Transverse colon (tissue), 4 donors: ENCODE results near the gene CREB5. TPM values are rescaled to one million over a fixed set of nuclear protein-coding genes. Genes with fewer than 3 reads are reported as not detected.

Experiments
- DNase-seq: peaks from one replicate; pipeline ENCODE4 v3.0.0-alpha.2; 2019
- H3K27ac ChIP-seq, 4 donors: fragments of 200-600 bp; sonication (generic); 2 replicates each; pipeline ENCODE4 v1.5.1; 2016 to 2018; ENCODE audit warnings: inconsistent platforms in 4 of 4
- H3K27me3 ChIP-seq: fragments of 200-600 bp; sonication (generic); 2 replicates; pipeline ENCODE4 v1.5.1; 2017; ENCODE audit warnings: inconsistent platforms
- H3K36me3 ChIP-seq, 4 donors: fragments of 200-600 bp; sonication (generic); 2 replicates each; pipeline ENCODE4 v1.5.1; 2017 to 2019; ENCODE audit warnings: inconsistent platforms in 4 of 4
- H3K4me1 ChIP-seq, 4 donors: fragments of 200-600 bp; sonication (generic); 2 replicates each; pipeline ENCODE4 v1.5.1; 2017 to 2020; ENCODE audit warnings: inconsistent platforms in 4 of 4
- H3K4me3 ChIP-seq, 4 donors: fragments of 200-600 bp; sonication (generic); 1 replicate in 1 of 4; 2 replicates in 3 of 4; pipeline versions ENCODE4 v1.5.1 to v1.6.1; 2017 to 2019; ENCODE audit warnings: inconsistent platforms in 4 of 4
- H3K9me3 ChIP-seq, 2 donors: fragments of 200-600 bp; sonication (generic); 2 replicates each; pipeline ENCODE4 v1.5.1; 2017 to 2019; ENCODE audit warnings: inconsistent platforms in 2 of 2
- EP300 ChIP-seq: sonication (generic); formaldehyde crosslinking; IDR thresholded peaks from one replicate; pipeline ENCODE4 v1.6.1; 2017; ENCODE audit warnings: antibody characterized with exemption, low read depth
- POLR2A ChIP-seq: fragments of 450-650 bp; IDR thresholded peaks from one replicate; pipeline ENCODE4 v1.6.1; 2016; ENCODE audit warnings: antibody characterized with exemption, mild to moderate bottlenecking, moderate library complexity
- POLR2AphosphoS5 ChIP-seq, 3 donors: sonication (generic); formaldehyde crosslinking; IDR thresholded peaks; one replicate each; pipeline ENCODE4 v1.6.1; 2016; ENCODE audit warnings: antibody characterized with exemption in 3 of 3
- WGBS, 2 donors: methylation state at CpG; one replicate each; pipeline ENCODE4 v1.1.5; 2018; ENCODE audit warnings: low coverage in 1 of 2; 5-methylcytosine and 5-hydroxymethylcytosine counted together
- in situ Hi-C, 4 donors: fragments of 200-750 bp; cut with MboI; loops; one replicate each; pipeline versions ENCODE4 v1.15.0 to v1.15.1; 2017; ENCODE audit warnings: low sequenced_read_pairs in 3 of 4, low pct_ligation_motif_present in 1 of 4, low pct_unique_long_range_greater_than_20kb in 1 of 4
- intact Hi-C: fragments of 100-400 bp; cut with DNase I; formaldehyde crosslinking; loops from one replicate; pipeline ENCODE4 v1.15.1; 2023; ENCODE audit warnings: low total_unique reads
- total RNA-seq, 4 donors: library from RNA; depleted of rRNA; stranded (reverse); fragments of >200 nt; gene quantifications; one replicate each; pipeline ENCODE4 v1.1.0, GENCODE V29; 2016
- TF ChIP-seq, protein P1 (sequence below), 5 experiments: fragments of 200-600 bp in 3 of 5; fragments of 450-650 bp in 2 of 5; sonication (generic) in 3 of 5; IDR thresholded peaks; 1 replicate in 2 of 5; 2 replicates in 3 of 5; pipeline ENCODE4 v1.5.1; 2016 to 2017; ENCODE audit warnings: antibody characterized with exemption in 5 of 5, inconsistent platforms in 3 of 5, mild to moderate bottlenecking in 2 of 5, moderate library complexity in 1 of 5

The CREB5 gene
- total RNA-seq, 4 donors from 2014 or later, result 3.0 to 12.2 (median 7.0) TPM

DNA sequence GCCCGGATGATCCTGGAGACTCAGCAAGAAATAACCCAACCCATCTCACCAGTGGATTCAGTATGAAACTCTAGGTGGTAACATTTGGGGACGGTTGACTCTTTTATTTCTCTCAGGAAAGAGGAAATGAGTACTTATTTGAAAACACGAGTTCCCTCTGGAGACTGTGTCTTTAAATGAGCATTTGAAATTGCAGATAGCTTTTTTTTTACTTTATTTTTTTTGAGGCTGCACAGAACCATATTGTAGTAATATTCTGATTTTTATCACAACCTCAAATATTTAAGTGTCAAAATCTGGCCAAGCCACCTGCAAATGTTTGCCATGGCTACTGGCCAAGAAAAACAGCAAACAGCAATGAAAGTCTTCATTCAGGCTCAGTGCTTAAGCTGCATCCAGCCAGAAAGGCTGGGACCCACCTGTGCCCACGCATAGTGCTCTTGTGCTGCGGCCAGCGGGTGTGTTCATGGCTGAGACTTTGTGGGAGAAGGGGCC, 160.8 kb downstream of the CREB5 start:
- 5 to 29% methylated on average over 3 to 6 of the region's 6 CpGs for WGBS, 2 donors
- Histone ChIP-seq H3K27me3 (peaks cover 76% of the 10 kb centered on the region), H3K36me3 (no peaks in the 10 kb centered on the region), H3K4me3 (no peak overlapping the region), H3K27ac (no peak overlapping the region), H3K4me1 (peaks cover 0 to 8% (median 4%) of the 10 kb centered on the region in 4 donors), H3K9me3 (no peaks in the 10 kb centered on the region)
- DNase-seq, result peak; percentile 12
- in situ Hi-C loops, result no loop called here
- intact Hi-C loops, result no loop called here
- TF ChIP-seq POLR2A, result no peak
- TF ChIP-seq EP300, result no peak
- TF ChIP-seq, protein P1, sequence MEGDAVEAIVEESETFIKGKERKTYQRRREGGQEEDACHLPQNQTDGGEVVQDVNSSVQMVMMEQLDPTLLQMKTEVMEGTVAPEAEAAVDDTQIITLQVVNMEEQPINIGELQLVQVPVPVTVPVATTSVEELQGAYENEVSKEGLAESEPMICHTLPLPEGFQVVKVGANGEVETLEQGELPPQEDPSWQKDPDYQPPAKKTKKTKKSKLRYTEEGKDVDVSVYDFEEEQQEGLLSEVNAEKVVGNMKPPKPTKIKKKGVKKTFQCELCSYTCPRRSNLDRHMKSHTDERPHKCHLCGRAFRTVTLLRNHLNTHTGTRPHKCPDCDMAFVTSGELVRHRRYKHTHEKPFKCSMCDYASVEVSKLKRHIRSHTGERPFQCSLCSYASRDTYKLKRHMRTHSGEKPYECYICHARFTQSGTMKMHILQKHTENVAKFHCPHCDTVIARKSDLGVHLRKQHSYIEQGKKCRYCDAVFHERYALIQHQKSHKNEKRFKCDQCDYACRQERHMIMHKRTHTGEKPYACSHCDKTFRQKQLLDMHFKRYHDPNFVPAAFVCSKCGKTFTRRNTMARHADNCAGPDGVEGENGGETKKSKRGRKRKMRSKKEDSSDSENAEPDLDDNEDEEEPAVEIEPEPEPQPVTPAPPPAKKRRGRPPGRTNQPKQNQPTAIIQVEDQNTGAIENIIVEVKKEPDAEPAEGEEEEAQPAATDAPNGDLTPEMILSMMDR (IDR thresholded peaks at IDR 0.05), result no peak
- TF ChIP-seq POLR2AphosphoS5 (IDR thresholded peaks at IDR 0.05), result no peak

DNA sequence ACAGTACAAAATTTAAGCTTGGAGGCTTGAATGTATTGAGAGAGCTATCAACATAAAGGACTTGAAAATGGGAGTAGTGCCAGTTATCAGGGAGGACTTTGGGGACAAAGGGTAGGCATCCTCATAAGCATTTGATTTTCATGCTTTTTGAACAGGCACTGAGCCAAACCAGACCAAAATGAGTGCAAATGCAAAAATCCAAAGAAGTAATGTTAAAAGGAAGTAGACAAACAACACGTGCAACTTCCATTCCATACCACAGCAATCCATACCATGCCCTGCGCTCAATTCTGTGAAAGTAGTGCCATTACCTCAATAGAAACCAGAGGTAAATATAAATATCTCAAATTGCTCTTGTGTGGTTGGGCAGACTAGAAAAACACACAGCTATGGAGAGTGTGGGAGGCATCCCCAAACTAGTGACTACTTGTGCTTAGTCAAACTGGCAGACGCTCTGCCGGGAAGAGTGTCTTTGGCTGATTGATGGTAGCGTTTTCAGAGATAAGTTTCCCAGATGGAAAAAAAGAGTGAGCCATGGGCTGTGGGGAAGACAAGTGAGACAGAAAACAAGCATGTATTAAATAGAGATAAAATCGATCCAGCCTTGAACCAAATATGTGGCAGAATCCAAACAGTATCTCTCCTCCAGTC, 161.5 kb downstream of the CREB5 start:
- DNase-seq, result no peak
- 53 to 56% methylated on average over 2 to 6 of the region's 6 CpGs for WGBS, 2 donors

DNA sequence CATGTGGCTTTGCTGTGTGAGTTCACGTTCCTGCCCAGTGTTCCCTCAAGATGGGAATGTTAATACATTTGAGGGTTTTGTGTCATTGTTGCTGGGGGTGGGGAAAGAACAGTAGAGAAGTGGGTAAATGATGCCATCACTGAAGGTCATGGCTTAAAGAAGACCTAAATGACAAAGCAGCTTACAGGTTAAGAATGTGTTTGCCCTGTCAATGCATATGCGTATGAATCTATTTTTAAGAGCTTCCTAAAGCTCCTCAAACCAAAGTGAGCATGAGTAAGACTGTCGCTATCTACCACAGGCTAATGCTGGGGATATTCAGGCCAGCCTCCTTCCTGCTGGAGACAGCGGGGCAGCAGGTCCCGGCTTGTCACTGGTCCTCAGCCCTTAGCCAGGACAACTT, 162.9 kb downstream of the CREB5 start:
- in situ Hi-C loops, result no loop called here
- intact Hi-C loops, result no loop called here
- peaks cover 0 to 8% (median 4%) of the 10 kb centered on the region in 4 donors for H3K4me1 ChIP-seq
- no peak overlapping the region for H3K4me3 ChIP-seq
- H3K27me3 ChIP-seq, result peaks cover 80% of the 10 kb centered on the region
- no peaks in the 10 kb centered on the region for H3K9me3 ChIP-seq
- no peak for DNase-seq
- no peak overlapping the region for H3K27ac ChIP-seq
- TF ChIP-seq, protein P1 (IDR thresholded peaks at IDR 0.05), result no peak
- TF ChIP-seq POLR2AphosphoS5 (IDR thresholded peaks at IDR 0.05) (no peak), POLR2A (no peak)
- no peaks in the 10 kb centered on the region for H3K36me3 ChIP-seq
- 25 to 82% methylated on average over 1 to 5 of the region's 5 CpGs for WGBS, 2 donors

More for the DNA sequence above, 161.5 kb downstream of the CREB5 start:
- Histone ChIP-seq H3K4me3 (no peak overlapping the region), H3K36me3 (no peaks in the 10 kb centered on the region), H3K4me1 (peaks cover 0 to 8% (median 4%) of the 10 kb centered on the region in 4 donors), H3K27me3 (peaks cover 77% of the 10 kb centered on the region), H3K27ac (no peak overlapping the region), H3K9me3 (no peaks in the 10 kb centered on the region)
- TF ChIP-seq, protein P1 (IDR thresholded peaks at IDR 0.05), result no peak
- TF ChIP-seq POLR2A (no peak), EP300 (no peak), POLR2AphosphoS5 (IDR thresholded peaks at IDR 0.05) (no peak)
- in situ Hi-C loops, result no loop called here
- intact Hi-C loops, result no loop called here

DNA sequence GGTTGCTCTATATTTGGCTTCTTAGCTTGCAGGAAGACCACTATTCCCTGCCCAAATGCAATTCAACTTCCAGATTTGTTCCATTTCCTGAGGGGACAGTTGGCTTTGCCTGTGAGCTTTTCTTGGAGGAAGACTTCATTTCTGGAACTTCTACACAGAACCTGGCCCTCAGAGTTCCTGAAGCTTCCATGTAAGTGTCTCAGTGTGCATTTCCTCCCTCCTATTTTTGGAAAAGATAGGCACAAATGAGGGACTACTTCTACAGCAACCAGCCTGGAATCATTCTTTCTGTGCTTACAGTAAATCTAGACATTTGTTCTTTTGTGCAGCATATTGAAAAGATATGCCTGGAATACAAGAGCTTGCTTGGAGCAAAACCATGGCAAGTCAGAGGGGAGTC, 164.3 kb downstream of the CREB5 start:
- H3K4me1 ChIP-seq, result peaks cover 0 to 8% (median 4%) of the 10 kb centered on the region in 4 donors
- in situ Hi-C loops, result no loop called here

More for the DNA sequence above, 164.3 kb downstream of the CREB5 start:
- Histone ChIP-seq H3K27ac (no peak overlapping the region), H3K9me3 (no peaks in the 10 kb centered on the region), H3K36me3 (no peaks in the 10 kb centered on the region), H3K4me3 (no peak overlapping the region), H3K27me3 (peaks cover 77% of the 10 kb centered on the region)
- TF ChIP-seq POLR2A (no peak), POLR2AphosphoS5 (IDR thresholded peaks at IDR 0.05) (no peak), EP300 (no peak)
- TF ChIP-seq, protein P1 (IDR thresholded peaks at IDR 0.05), result no peak
- DNase-seq, result no peak
- intact Hi-C loops, result no loop called here
